HEK293 (cell line): ENCODE results near the gene NTSR1.

Experiments used
- CTCF ChIA-PET: fragments of 350-600 bp; formaldehyde crosslinking; extraction: SDS; loops from one replicate; lab custom pipeline; 2021; ENCODE audit warnings: antibody characterized with exemption; lab: Yijun Ruan, JAX
- POLR2A ChIA-PET: fragments of 300-600 bp; formaldehyde crosslinking; extraction: SDS; loops from one replicate; lab custom pipeline; 2020; ENCODE audit warnings: antibody characterized with exemption, inconsistent platforms; lab: Yijun Ruan, JAX
- H3K27ac ChIP-seq: fragments of 200-500 bp; sonication (Bioruptor generic); 2 replicates; pipeline ENCODE4 v1.5.1; 2014; ENCODE audit warnings: low read depth, low read length, control low read depth, inconsistent platforms; ENCODE audit errors: extremely low read depth
- H3K36me3 ChIP-seq, 2 experiments: fragments of 200-500 bp in 1 of 2; sonication (Bioruptor generic) in 1 of 2; 1 replicate in 1 of 2; 2 replicates in 1 of 2; pipeline ENCODE4 v1.5.1; 2014 to 2017; ENCODE audit warnings: inconsistent platforms in 2 of 2, low read length in 2 of 2; ENCODE audit not compliant: control insufficient read depth in 2 of 2, insufficient read depth in 1 of 2
- H3K4me1 ChIP-seq: fragments of 200-500 bp; sonication (Bioruptor generic); 2 replicates; pipeline ENCODE4 v1.5.1; 2014; ENCODE audit warnings: mild to moderate bottlenecking, low read length, inconsistent platforms; ENCODE audit not compliant: control insufficient read depth, insufficient read depth
- H3K4me3 ChIP-seq: 2 replicates; pipeline ENCODE4 v1.5.1; 2011; ENCODE audit warnings: low read depth, mild to moderate bottlenecking, control low read depth, low read length, moderate library complexity
- H3K9me3 ChIP-seq: fragments of 200-500 bp; sonication (Bioruptor generic); 2 replicates; pipeline ENCODE4 v1.5.1; 2014; ENCODE audit warnings: low read depth, low read length, inconsistent platforms; ENCODE audit not compliant: control insufficient read depth, insufficient read depth
- HOXC10 ChIP-seq: sonication (generic); formaldehyde crosslinking; IDR thresholded peaks from 2 replicates; pipeline ENCODE4 v1.8.1; 2023; ENCODE audit warnings: mild to moderate bottlenecking, missing genetic modification reagents
- KLF9 ChIP-seq: fragments of 450-650 bp; formaldehyde crosslinking; IDR thresholded peaks from 2 replicates; pipeline ENCODE4 v1.5.1; 2016; ENCODE audit warnings: missing biosample characterization, missing genetic modification characterization, low read depth
- REPIN1 ChIP-seq: fragments of 450-650 bp; formaldehyde crosslinking; IDR thresholded peaks from 2 replicates; pipeline ENCODE4 v1.5.1; 2017; ENCODE audit warnings: missing biosample characterization, missing genetic modification characterization, low read depth
- SP2 ChIP-seq: fragments of 450-650 bp; formaldehyde crosslinking; IDR thresholded peaks from 2 replicates; pipeline ENCODE4 v1.5.1; 2016; ENCODE audit warnings: missing biosample characterization, missing genetic modification characterization
- ZNF174 ChIP-seq: fragments of 450-650 bp; formaldehyde crosslinking; IDR thresholded peaks from 2 replicates; pipeline ENCODE4 v1.5.0; 2017; ENCODE audit warnings: missing biosample characterization, mild to moderate bottlenecking, missing genetic modification characterization
- ZNF239 ChIP-seq: fragments of 450-650 bp; formaldehyde crosslinking; IDR thresholded peaks from 2 replicates; pipeline ENCODE4 v1.5.1; 2016; ENCODE audit warnings: missing biosample characterization, missing genetic modification characterization
- ZNF555 ChIP-seq: fragments of 450-650 bp; formaldehyde crosslinking; conservative IDR thresholded peaks from 2 replicates; pipeline ENCODE4 v1.5.1; 2017; ENCODE audit warnings: missing biosample characterization, mild to moderate bottlenecking, missing genetic modification characterization, inconsistent platforms
- ZNF560 ChIP-seq: fragments of 450-650 bp; formaldehyde crosslinking; IDR thresholded peaks from 2 replicates; pipeline ENCODE4 v1.5.1; 2017; ENCODE audit warnings: missing biosample characterization, missing genetic modification characterization, borderline replicate concordance
- ZNF571 ChIP-seq: fragments of 450-650 bp; formaldehyde crosslinking; IDR thresholded peaks from 2 replicates; pipeline ENCODE4 v1.5.0; 2017; ENCODE audit warnings: missing biosample characterization, missing genetic modification characterization
- ZNF596 ChIP-seq: fragments of 450-650 bp; IDR thresholded peaks from 2 replicates; pipeline ENCODE4 v1.5.0; 2018; ENCODE audit warnings: missing biosample characterization, mild to moderate bottlenecking, missing genetic modification characterization, moderate library complexity
- ZNF677 ChIP-seq: fragments of 450-650 bp; IDR thresholded peaks from 2 replicates; pipeline ENCODE4 v1.5.0; 2018; ENCODE audit warnings: missing biosample characterization, mild to moderate bottlenecking, missing genetic modification characterization, moderate library complexity
- ZXDB ChIP-seq: fragments of 450-650 bp; formaldehyde crosslinking; IDR thresholded peaks from 2 replicates; pipeline ENCODE4 v1.5.1; 2016; ENCODE audit warnings: missing biosample characterization, missing genetic modification characterization
- TF ChIP-seq, protein P1 (sequence below): fragments of 450-650 bp; formaldehyde crosslinking; IDR thresholded peaks from 2 replicates; pipeline ENCODE4 v1.5.1; 2016; ENCODE audit warnings: missing biosample characterization, missing genetic modification characterization
- TF ChIP-seq, protein P2 (sequence below): sonication (generic); formaldehyde crosslinking; IDR thresholded peaks from 2 replicates; pipeline ENCODE4 v1.8.1; 2022; ENCODE audit warnings: mild to moderate bottlenecking, moderate library complexity, missing genetic modification reagents
- TF ChIP-seq, protein P3 (sequence below): fragments of 450-650 bp; formaldehyde crosslinking; IDR thresholded peaks from 2 replicates; pipeline ENCODE4 v1.5.1; 2016; ENCODE audit warnings: missing biosample characterization, missing genetic modification characterization
- TF ChIP-seq, protein P4 (sequence below): fragments of 450-650 bp; formaldehyde crosslinking; IDR thresholded peaks from 2 replicates; pipeline ENCODE4 v1.5.1; 2017; ENCODE audit warnings: missing biosample characterization, missing genetic modification characterization

Gene NTSR1

DNA sequence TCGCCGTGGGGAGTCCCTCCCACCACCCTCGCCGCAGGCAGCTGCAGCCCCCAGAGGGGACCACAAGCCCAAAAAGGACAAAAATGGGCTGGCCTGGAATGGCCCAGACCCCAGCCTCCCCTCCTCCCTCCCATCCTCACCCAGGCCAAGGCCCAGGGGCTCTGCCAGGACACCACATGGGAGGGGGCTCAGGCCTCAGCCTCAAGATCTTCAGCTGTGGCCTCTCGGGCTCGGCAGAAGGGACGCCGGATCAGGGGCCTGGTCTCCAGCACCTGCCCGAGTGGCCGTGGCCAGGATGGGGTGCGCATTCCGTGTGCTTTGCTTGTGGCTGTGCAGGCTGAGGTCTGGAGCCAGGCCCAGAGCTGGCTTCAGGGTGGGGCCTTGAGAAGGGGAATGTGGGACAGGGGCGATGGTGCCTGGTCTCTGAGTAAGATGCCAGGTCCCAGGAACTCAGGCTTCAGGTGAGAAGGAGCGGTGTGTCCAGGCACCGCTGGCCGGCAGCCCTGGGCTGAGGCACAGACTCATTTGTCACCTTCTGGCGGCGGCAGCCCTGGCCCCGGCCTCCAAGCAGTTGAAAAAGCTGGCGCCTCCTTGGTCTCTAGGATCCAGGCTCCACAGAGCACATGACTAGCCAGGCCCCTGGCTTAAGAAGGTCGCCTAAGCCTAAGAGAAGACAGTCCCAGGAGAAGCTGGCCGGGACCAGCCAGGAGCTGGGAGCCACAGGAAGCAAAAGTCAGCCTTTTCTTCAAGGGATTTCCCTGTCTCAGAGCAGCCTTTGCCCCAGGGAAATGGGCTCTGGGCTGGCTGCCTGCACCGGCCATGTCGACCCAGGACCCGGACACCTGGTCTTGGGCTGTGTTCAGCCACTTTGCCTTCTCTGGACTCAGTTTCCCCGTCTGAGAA, 52.5 kb downstream of the NTSR1 start (continued):
- TF ChIP-seq, protein P1, sequence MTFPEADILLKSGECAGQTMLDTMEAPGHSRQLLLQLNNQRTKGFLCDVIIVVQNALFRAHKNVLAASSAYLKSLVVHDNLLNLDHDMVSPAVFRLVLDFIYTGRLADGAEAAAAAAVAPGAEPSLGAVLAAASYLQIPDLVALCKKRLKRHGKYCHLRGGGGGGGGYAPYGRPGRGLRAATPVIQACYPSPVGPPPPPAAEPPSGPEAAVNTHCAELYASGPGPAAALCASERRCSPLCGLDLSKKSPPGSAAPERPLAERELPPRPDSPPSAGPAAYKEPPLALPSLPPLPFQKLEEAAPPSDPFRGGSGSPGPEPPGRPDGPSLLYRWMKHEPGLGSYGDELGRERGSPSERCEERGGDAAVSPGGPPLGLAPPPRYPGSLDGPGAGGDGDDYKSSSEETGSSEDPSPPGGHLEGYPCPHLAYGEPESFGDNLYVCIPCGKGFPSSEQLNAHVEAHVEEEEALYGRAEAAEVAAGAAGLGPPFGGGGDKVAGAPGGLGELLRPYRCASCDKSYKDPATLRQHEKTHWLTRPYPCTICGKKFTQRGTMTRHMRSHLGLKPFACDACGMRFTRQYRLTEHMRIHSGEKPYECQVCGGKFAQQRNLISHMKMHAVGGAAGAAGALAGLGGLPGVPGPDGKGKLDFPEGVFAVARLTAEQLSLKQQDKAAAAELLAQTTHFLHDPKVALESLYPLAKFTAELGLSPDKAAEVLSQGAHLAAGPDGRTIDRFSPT (tag by site-specific recombination): no peak
- TF ChIP-seq REPIN1 (tag by site-specific recombination) (no peak), KLF9 (tag by site-specific recombination) (no peak), ZXDB (no peak)
- TF ChIP-seq, protein P2, sequence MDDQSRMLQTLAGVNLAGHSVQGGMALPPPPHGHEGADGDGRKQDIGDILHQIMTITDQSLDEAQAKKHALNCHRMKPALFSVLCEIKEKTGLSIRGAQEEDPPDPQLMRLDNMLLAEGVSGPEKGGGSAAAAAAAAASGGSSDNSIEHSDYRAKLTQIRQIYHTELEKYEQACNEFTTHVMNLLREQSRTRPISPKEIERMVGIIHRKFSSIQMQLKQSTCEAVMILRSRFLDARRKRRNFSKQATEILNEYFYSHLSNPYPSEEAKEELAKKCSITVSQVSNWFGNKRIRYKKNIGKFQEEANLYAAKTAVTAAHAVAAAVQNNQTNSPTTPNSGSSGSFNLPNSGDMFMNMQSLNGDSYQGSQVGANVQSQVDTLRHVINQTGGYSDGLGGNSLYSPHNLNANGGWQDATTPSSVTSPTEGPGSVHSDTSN (CRISPR knock-in tag): no peak

DNA sequence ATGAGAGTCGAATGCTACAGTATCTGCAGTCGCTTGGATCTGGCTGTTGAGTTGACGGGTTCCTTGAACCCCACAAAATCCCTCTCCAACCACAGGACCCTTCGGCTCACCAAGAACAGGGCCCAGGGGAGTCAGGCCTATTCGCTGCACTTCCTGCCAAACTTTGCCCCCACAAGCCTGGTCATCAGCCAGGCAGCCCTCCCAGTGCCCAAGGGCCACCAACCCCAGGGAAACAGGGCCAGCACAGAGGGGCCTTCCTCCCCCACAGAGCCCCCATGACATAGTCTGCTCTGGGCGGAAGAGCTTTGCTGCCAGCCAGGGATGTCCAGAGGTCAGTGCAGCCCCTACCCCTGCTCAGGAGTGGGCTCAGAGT, 53.1 kb downstream of the NTSR1 start:
- POLR2A ChIA-PET: no interaction called here
- CTCF ChIA-PET: no interaction called here

More for the DNA sequence above, 53.1 kb downstream of the NTSR1 start:
- H3K4me3 ChIP-seq: no peak overlapping the region
- H3K36me3 ChIP-seq: no peaks in the 10 kb centered on the region
- H3K9me3 ChIP-seq: no peaks in the 10 kb centered on the region
- no peaks in the 10 kb centered on the region for H3K4me1 ChIP-seq
- TF ChIP-seq SP2 (tag by site-specific recombination) (no peak), ZNF555 (tag by site-specific recombination) (no peak), ZNF596 (no peak), HOXC10 (CRISPR knock-in tag) (no peak), ZNF677 (tag by site-specific recombination) (no peak), ZNF571 (tag by site-specific recombination) (no peak), ZNF174 (tag by site-specific recombination) (no peak), ZNF239 (tag by site-specific recombination) (no peak), ZNF560 (tag by site-specific recombination) (no peak), REPIN1 (tag by site-specific recombination) (no peak)
- TF ChIP-seq, protein P3, sequence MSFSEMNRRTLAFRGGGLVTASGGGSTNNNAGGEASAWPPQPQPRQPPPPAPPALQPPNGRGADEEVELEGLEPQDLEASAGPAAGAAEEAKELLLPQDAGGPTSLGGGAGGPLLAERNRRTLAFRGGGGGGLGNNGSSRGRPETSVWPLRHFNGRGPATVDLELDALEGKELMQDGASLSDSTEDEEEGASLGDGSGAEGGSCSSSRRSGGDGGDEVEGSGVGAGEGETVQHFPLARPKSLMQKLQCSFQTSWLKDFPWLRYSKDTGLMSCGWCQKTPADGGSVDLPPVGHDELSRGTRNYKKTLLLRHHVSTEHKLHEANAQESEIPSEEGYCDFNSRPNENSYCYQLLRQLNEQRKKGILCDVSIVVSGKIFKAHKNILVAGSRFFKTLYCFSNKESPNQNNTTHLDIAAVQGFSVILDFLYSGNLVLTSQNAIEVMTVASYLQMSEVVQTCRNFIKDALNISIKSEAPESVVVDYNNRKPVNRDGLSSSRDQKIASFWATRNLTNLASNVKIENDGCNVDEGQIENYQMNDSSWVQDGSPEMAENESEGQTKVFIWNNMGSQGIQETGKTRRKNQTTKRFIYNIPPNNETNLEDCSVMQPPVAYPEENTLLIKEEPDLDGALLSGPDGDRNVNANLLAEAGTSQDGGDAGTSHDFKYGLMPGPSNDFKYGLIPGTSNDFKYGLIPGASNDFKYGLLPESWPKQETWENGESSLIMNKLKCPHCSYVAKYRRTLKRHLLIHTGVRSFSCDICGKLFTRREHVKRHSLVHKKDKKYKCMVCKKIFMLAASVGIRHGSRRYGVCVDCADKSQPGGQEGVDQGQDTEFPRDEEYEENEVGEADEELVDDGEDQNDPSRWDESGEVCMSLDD: no peak
- TF ChIP-seq, protein P2 (CRISPR knock-in tag): no peak
- TF ChIP-seq, protein P4, sequence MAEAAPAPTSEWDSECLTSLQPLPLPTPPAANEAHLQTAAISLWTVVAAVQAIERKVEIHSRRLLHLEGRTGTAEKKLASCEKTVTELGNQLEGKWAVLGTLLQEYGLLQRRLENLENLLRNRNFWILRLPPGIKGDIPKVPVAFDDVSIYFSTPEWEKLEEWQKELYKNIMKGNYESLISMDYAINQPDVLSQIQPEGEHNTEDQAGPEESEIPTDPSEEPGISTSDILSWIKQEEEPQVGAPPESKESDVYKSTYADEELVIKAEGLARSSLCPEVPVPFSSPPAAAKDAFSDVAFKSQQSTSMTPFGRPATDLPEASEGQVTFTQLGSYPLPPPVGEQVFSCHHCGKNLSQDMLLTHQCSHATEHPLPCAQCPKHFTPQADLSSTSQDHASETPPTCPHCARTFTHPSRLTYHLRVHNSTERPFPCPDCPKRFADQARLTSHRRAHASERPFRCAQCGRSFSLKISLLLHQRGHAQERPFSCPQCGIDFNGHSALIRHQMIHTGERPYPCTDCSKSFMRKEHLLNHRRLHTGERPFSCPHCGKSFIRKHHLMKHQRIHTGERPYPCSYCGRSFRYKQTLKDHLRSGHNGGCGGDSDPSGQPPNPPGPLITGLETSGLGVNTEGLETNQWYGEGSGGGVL (tag by site-specific recombination): no peak
- TF ChIP-seq, all 188 proteins: peak for 0
- H3K27ac ChIP-seq: no peak overlapping the region
